K562 (cell line): ENCODE data around the gene SYNM. TPM values are rescaled to one million over a fixed set of nuclear protein-coding genes. Genes with fewer than 3 reads are reported as not detected.

ENCODE experiments used
- ATAC-seq: fragments of 200-7000 bp; cut with Tn5 transposase; 3 replicates; pipeline ENCODE4 v1.9.1; 2020; ENCODE audit warnings: moderate library complexity
- BruUV-seq: library from RNA; stranded (reverse); fragments of 400-500 nt; replicated peaks from 2 replicates; lab custom pipeline; 2021; lab: Mats Ljungman, UMichigan
- CTCF ChIA-PET: fragments of 300-600 bp; formaldehyde crosslinking; extraction: SDS; loops from one replicate; lab custom pipeline; 2021; ENCODE audit warnings: low intra/inter-chr PET ratio; lab: Yijun Ruan, JAX
- POLR2A ChIA-PET: fragments of 300-600, 350-650 bp; sonication (Branson Sonifier 250); formaldehyde crosslinking; extraction: SDS; loops from one replicate; lab custom pipeline; 2021; ENCODE audit warnings: antibody characterized with exemption, inconsistent platforms; lab: Yijun Ruan, JAX
- DNase-seq, 4 experiments: peaks; one replicate each; pipeline versions ENCODE4 v3.0.0 to v3.0.0-alpha.2; 2011 to 2018; ENCODE audit warnings: low spot score in 3 of 4, mixed read lengths in 3 of 4; ENCODE audit errors: extremely low read depth in 1 of 4
- FAIRE-seq: peaks from 2 replicates; lab custom pipeline; 2011; peaks lifted over from hg19 to GRCh38; lab: Jason Lieb, UNC
- H2AFZ ChIP-seq: 2 replicates; pipeline ENCODE4 v1.6.0; 2011; ENCODE audit warnings: low read depth, low read length, control low read depth, inconsistent platforms
- H3K27ac ChIP-seq: fragments of 200-600 bp; 3 replicates; pipeline ENCODE4 v1.8.0; 2011; ENCODE audit warnings: low read depth, mild to moderate bottlenecking, control low read depth, inconsistent platforms, low read length, moderate library complexity, mixed read lengths; ENCODE audit errors: extremely low read depth
- H3K27me3 ChIP-seq, 2 experiments: fragments of 300-600 bp in 1 of 2; 2 replicates in 1 of 2; 3 replicates in 1 of 2; pipeline versions ENCODE4 v1.6.0 to v1.8.0; 2011; ENCODE audit warnings: inconsistent platforms in 2 of 2, low read length in 2 of 2, mild to moderate bottlenecking in 1 of 2, mixed read lengths in 1 of 2, moderate library complexity in 1 of 2; ENCODE audit not compliant: control insufficient read depth in 2 of 2, insufficient read depth in 2 of 2
- H3K36me3 ChIP-seq: fragments of 300-600 bp; 3 replicates; pipeline ENCODE4 v1.8.0; 2011; ENCODE audit warnings: mild to moderate bottlenecking, low read length, inconsistent platforms; ENCODE audit not compliant: control insufficient read depth, insufficient read depth
- H3K4me1 ChIP-seq, 2 experiments: fragments of 200-600 bp in 1 of 2; replicated peaks in 1 of 2; 2 replicates in 1 of 2; 3 replicates in 1 of 2; pipeline versions ENCODE4 v1.5.1 to v1.8.0; 2011; ENCODE audit warnings: inconsistent platforms in 2 of 2, low read length in 2 of 2, mild to moderate bottlenecking in 1 of 2, mixed read lengths in 1 of 2, moderate library complexity in 1 of 2; ENCODE audit not compliant: control insufficient read depth in 2 of 2, insufficient read depth in 2 of 2
- H3K4me2 ChIP-seq: 2 replicates; pipeline ENCODE4 v1.6.1; 2011; ENCODE audit warnings: low read length, control low read depth, inconsistent platforms, mixed read lengths; ENCODE audit not compliant: insufficient read depth
- H3K4me3 ChIP-seq: fragments of 200-600 bp; sonication (generic), shearing (Covaris generic); 2 replicates; pipeline ENCODE4 v1.5.1; 2016; ENCODE audit warnings: control low read depth, inconsistent platforms
- H3K79me2 ChIP-seq: fragments of 200-600 bp; 3 replicates; pipeline ENCODE4 v1.8.0; 2011; ENCODE audit warnings: low read length, inconsistent platforms; ENCODE audit not compliant: control insufficient read depth, insufficient read depth
- H3K9ac ChIP-seq, 2 experiments: 2 replicates each; pipeline versions ENCODE4 v1.6.0 to v1.6.1; 2011; ENCODE audit warnings: low read depth in 2 of 2, low read length in 2 of 2, control low read depth in 1 of 2, inconsistent platforms in 1 of 2, mild to moderate bottlenecking in 1 of 2, mixed read lengths in 1 of 2; ENCODE audit not compliant: insufficient read depth in 1 of 2
- H3K9me1 ChIP-seq: one replicate; pipeline ENCODE4 v1.6.0; 2011; ENCODE audit warnings: inconsistent platforms, mild to moderate bottlenecking, low read length, moderate library complexity; ENCODE audit not compliant: control insufficient read depth, insufficient read depth
- H3K9me3 ChIP-seq: replicated peaks from 2 replicates; pipeline ENCODE4 v1.5.1; 2011; ENCODE audit warnings: low read depth, low read length, inconsistent platforms; ENCODE audit not compliant: control insufficient read depth, insufficient read depth
- H4K20me1 ChIP-seq: replicated peaks from 2 replicates; pipeline ENCODE4 v1.6.1; 2011; ENCODE audit warnings: low read length, inconsistent platforms, mixed read lengths; ENCODE audit not compliant: control insufficient read depth, insufficient read depth
- BMI1 ChIP-seq: fragments of 150-350 bp; IDR thresholded peaks from 2 replicates; pipeline ENCODE4 v1.6.1; 2014; ENCODE audit warnings: low read length
- CBFA2T2 ChIP-seq: fragments of 450-650 bp; conservative IDR thresholded peaks from 2 replicates; pipeline ENCODE4 v1.6.1; 2017; ENCODE audit warnings: mild to moderate bottlenecking
- CC2D1A ChIP-seq: fragments of 450-650 bp; IDR thresholded peaks from 2 replicates; pipeline ENCODE4 v1.6.1; 2017; ENCODE audit warnings: mild to moderate bottlenecking
- CTBP1 ChIP-seq: fragments of 450-650 bp; IDR thresholded peaks from 2 replicates; pipeline ENCODE4 v1.6.1; 2016; ENCODE audit warnings: borderline replicate concordance
- DACH1 ChIP-seq: fragments of 450-650 bp; IDR thresholded peaks from 2 replicates; pipeline ENCODE4 v1.6.1; 2018; ENCODE audit not compliant: partially characterized antibody
- GTF3C2 ChIP-seq: IDR thresholded peaks from 3 replicates; pipeline ENCODE4 v1.6.1; 2011; ENCODE audit warnings: borderline replicate concordance, mild to moderate bottlenecking, moderate library complexity; ENCODE audit not compliant: insufficient read length; ENCODE audit errors: extremely low read depth
- KLF16 ChIP-seq: IDR thresholded peaks from 2 replicates; pipeline ENCODE4 v1.6.1; 2016; ENCODE audit warnings: antibody characterized with exemption
- MLX ChIP-seq, 2 experiments: fragments of 450-650 bp in 1 of 2; sonication (generic) in 1 of 2; formaldehyde crosslinking; conservative IDR thresholded peaks; 2 replicates each; pipeline versions ENCODE4 v1.4.0 to v1.8.1; 2020 to 2022; ENCODE audit warnings: mild to moderate bottlenecking in 1 of 2, missing genetic modification reagents in 1 of 2
- POLR2A ChIP-seq: fragments of 450-650 bp; conservative IDR thresholded peaks from 2 replicates; pipeline ENCODE4 v1.6.1; 2016
- SMAD2 ChIP-seq: fragments of 150-350 bp; IDR thresholded peaks from 2 replicates; pipeline ENCODE4 v1.6.1; 2014; ENCODE audit warnings: low read depth, mild to moderate bottlenecking, low read length
- SMARCA5 ChIP-seq: fragments of 450-650 bp; IDR thresholded peaks from 2 replicates; pipeline ENCODE4 v1.6.1; 2016
- TAF7 ChIP-seq: fragments of 450-650 bp; IDR thresholded peaks from 2 replicates; pipeline ENCODE4 v1.6.1; 2016; ENCODE audit warnings: missing genetic modification characterization, missing compliant biosample characterization
- ZNF232 ChIP-seq: sonication (generic); formaldehyde crosslinking; IDR thresholded peaks from 2 replicates; pipeline ENCODE4 v1.8.0; 2022; ENCODE audit warnings: mild to moderate bottlenecking, missing genetic modification reagents
- ZNF274 ChIP-seq: IDR thresholded peaks from 2 replicates; pipeline ENCODE4 v1.6.1; 2011; ENCODE audit warnings: low read depth, mild to moderate bottlenecking, low read length, moderate library complexity, borderline replicate concordance
- ZNF445 ChIP-seq: fragments of 250-450 bp; sonication (Bioruptor Pico); IDR thresholded peaks from 2 replicates; pipeline ENCODE4 v1.4.0; 2020; ENCODE audit warnings: low read depth, mild to moderate bottlenecking, moderate library complexity
- ZNF561 ChIP-seq: fragments of 450-650 bp; formaldehyde crosslinking; conservative IDR thresholded peaks from 2 replicates; pipeline ENCODE4 v1.4.0; 2020; ENCODE audit warnings: mild to moderate bottlenecking, moderate library complexity
- ZNF780A ChIP-seq: fragments of 250-450 bp; sonication (Bioruptor Pico); IDR thresholded peaks from 2 replicates; pipeline ENCODE4 v1.5.0; 2021; ENCODE audit warnings: mild to moderate bottlenecking
- WGBS: fragments of 100-300 bp; shearing (Covaris generic); methylation state at CpG from one replicate; pipeline ENCODE4 v1.1.6; 2016; ENCODE audit warnings: low coverage, mixed read lengths; ENCODE audit not compliant: insufficient coverage; ENCODE audit errors: missing lambda C conversion rate; 5-methylcytosine and 5-hydroxymethylcytosine counted together
- in situ Hi-C: fragments of 300-500 bp; cut with MboI; formaldehyde crosslinking; loops from 4 replicates; pipeline ENCODE4 v1.15.0; 2018; ENCODE audit warnings: inconsistent platforms, mixed read lengths
- intact Hi-C: fragments of 100-400 bp; cut with micrococcal nuclease; formaldehyde crosslinking; loops from 2 replicates; pipeline ENCODE4 v1.14.2; 2022
- polyA plus RNA-seq, 8 experiments: library from polyadenylated mRNA; depleted of rRNA in 4 of 8; stranded (reverse) in 5 of 8; unstranded in 3 of 8; fragments of >200 nt; fragmentation: Nextera tagmentation in 2 of 8; fragmentation: Illumina TruSeq in 1 of 8; extraction: Ambion mirVana in 2 of 8; extraction: Trizol in 1 of 8; gene quantifications; 2 replicates each; pipeline versions ENCODE4 v1.2.1 to v1.2.3, GENCODE V29; 2011 to 2014; ENCODE audit warnings: inconsistent platforms in 1 of 8, missing spikeins in 1 of 8
- total RNA-seq, 7 experiments: library from RNA; depleted of rRNA in 6 of 7; stranded (reverse); fragments of >200 nt in 6 of 7; fragmentation: Illumina TruSeq in 2 of 7; extraction: Trizol in 2 of 7; gene quantifications; 2 replicates each; pipeline versions ENCODE4 v1.2.1 to v1.2.3, GENCODE V29; 2011 to 2021; ENCODE audit warnings: low replicate concordance in 1 of 7
- TF ChIP-seq, protein P1 (sequence below): fragments of 250-450 bp; sonication (Bioruptor Pico); IDR thresholded peaks from 2 replicates; pipeline ENCODE4 v1.6.1; 2021; ENCODE audit warnings: mild to moderate bottlenecking

Gene SYNM
- total and polyA plus RNA-seq, 9 of the 15 experiments (the other 6 are each of a cell fraction or from before 2014, with no cell fraction given), result 0.01 to 0.42 (median 0.13) TPM

- no peaks in the 10 kb centered on the region for H3K9me1 ChIP-seq
- no peak overlapping the region for H3K27ac ChIP-seq
- WGBS, result 16% methylated on average over 6 of the region's 6 CpGs
- TF ChIP-seq SMAD2 (no peak), ZNF232 (CRISPR knock-in tag) (no peak), ZNF274 (no peak), DACH1 (no peak), POLR2A (no peak), GTF3C2 (no peak), BMI1 (no peak), ZNF780A (CRISPR knock-in tag) (no peak), TAF7 (no peak), ZNF561 (CRISPR knock-in tag) (no peak), MLX (CRISPR knock-in tag; conservative IDR thresholded peaks at IDR 0.05) (no peak), CC2D1A (no peak), KLF16 (no peak), CTBP1 (no peak), CBFA2T2 (no peak), SMARCA5 (no peak), ZNF445 (CRISPR knock-in tag) (no peak)
- TF ChIP-seq, protein P1, sequence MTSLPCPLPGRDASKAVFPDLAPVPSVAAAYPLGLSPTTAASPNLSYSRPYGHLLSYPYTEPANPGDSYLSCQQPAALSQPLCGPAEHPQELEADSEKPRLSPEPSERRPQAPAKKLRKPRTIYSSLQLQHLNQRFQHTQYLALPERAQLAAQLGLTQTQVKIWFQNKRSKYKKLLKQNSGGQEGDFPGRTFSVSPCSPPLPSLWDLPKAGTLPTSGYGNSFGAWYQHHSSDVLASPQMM (CRISPR knock-in tag), result no peak
- H3K27me3 ChIP-seq, result peaks cover 0 to 7% of the 10 kb centered on the region in 2 experiments; a peak in 1 of 5 replicates
- no peak overlapping the region for H3K4me2 ChIP-seq
- intact Hi-C loops (no loop called here), in situ Hi-C loops (no loop called here)
- POLR2A ChIA-PET, result interaction anchor here (0.9 kb wide), 1 partner anchor 10 kb away, joined by 3 read pairs; no protein-coding TSS in a partner anchor
- no peak overlapping the region for H3K4me3 ChIP-seq
- no peak overlapping the region for H3K9ac ChIP-seq
- no peak for FAIRE-seq
- no peaks in the 10 kb centered on the region for H3K4me1 ChIP-seq
- CTCF ChIA-PET, result no interaction called here
- no TSS peak for BruUV-seq
- no peaks in the 10 kb centered on the region; the same call in 1 of the 2 replicates for H4K20me1 ChIP-seq
- no peak overlapping the region for H2AFZ ChIP-seq
- no peak for DNase-seq
- H3K79me2 ChIP-seq, result no peaks in the 10 kb centered on the region
- no peaks in the 10 kb centered on the region for H3K9me3 ChIP-seq
- H3K36me3 ChIP-seq, result no peaks in the 10 kb centered on the region
- ATAC-seq, result no peak
Observed at GRCh38 chr15:99167640-99168039, 62.8 kb downstream of the SYNM start.
